NCI-H2107 treated with DMSO at 0.1 percent for 48 hours (cell line): ENCODE data around the gene MAPKAP1.

ENCODE experiments used
- DNase-seq: peaks from one replicate; lab custom pipeline; 2025; ENCODE audit not compliant: unreplicated experiment; lab: John Stamatoyannopoulos, UW

The MAPKAP1 gene

GRCh38 chr9:125487842-125488241 lies 219.2 kb downstream of the MAPKAP1 start:
- no peak for DNase-seq

- DNase-seq = no peak
Observed at GRCh38 chr9:125486576-125486975, 220.4 kb downstream of the MAPKAP1 start.

GRCh38 chr9:125486152-125486508 lies 220.9 kb downstream of the MAPKAP1 start:
- DNase-seq = no peak

- DNase-seq = no peak
Observed at GRCh38 chr9:125485471-125486151, 221.4 kb downstream of the MAPKAP1 start.

- no peak for DNase-seq
Observed at GRCh38 chr9:125484350-125485282, 222.4 kb downstream of the MAPKAP1 start.

- DNase-seq = no peak
Observed at GRCh38 chr9:125483697-125484096, 223.3 kb downstream of the MAPKAP1 start.

- DNase-seq = peak; percentile 29
Observed at GRCh38 chr9:125479846-125480615, 227.0 kb downstream of the MAPKAP1 start.

- DNase-seq = no peak
Observed at GRCh38 chr9:125477089-125477544, 229.9 kb downstream of the MAPKAP1 start.

GRCh38 chr9:125476645-125477044 lies 230.4 kb downstream of the MAPKAP1 start:
- no peak for DNase-seq

GRCh38 chr9:125475385-125475784 lies 231.6 kb downstream of the MAPKAP1 start:
- DNase-seq = no peak

- no peak for DNase-seq
Observed at GRCh38 chr9:125472926-125473701, 233.9 kb downstream of the MAPKAP1 start.

- DNase-seq = no peak
Observed at GRCh38 chr9:125472562-125472925, 234.5 kb downstream of the MAPKAP1 start.

GRCh38 chr9:125470767-125471580 lies 236.0 kb downstream of the MAPKAP1 start:
- no peak for DNase-seq

- DNase-seq = no peak
Observed at GRCh38 chr9:125470189-125470588, 236.8 kb downstream of the MAPKAP1 start.

- no peak for DNase-seq
Observed at GRCh38 chr9:125468646-125469045, 238.4 kb downstream of the MAPKAP1 start.

GRCh38 chr9:125467116-125467740 lies 239.8 kb downstream of the MAPKAP1 start:
- no peak for DNase-seq

GRCh38 chr9:125466411-125466810 lies 240.6 kb downstream of the MAPKAP1 start:
- no peak for DNase-seq

- DNase-seq = no peak
Observed at GRCh38 chr9:125464591-125465385, 242.2 kb downstream of the MAPKAP1 start.

GRCh38 chr9:125463926-125464325 lies 243.1 kb downstream of the MAPKAP1 start:
- no peak for DNase-seq
